Left hindlimb (tissue), 1 donor: Measurements from ENCODE around the gene RAB3D.
"Not testable (repeated sequence)": the region's sequence is repeated elsewhere in the genome, so short reads cannot be mapped to it uniquely, and the experiment has no call there.

Experiments
- DNase-seq: peaks from one replicate; pipeline ENCODE4 v3.0.0-alpha.2; 2018

The RAB3D gene, protein sequence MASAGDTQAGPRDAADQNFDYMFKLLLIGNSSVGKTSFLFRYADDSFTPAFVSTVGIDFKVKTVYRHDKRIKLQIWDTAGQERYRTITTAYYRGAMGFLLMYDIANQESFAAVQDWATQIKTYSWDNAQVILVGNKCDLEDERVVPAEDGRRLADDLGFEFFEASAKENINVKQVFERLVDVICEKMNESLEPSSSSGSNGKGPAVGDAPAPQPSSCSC

DNA sequence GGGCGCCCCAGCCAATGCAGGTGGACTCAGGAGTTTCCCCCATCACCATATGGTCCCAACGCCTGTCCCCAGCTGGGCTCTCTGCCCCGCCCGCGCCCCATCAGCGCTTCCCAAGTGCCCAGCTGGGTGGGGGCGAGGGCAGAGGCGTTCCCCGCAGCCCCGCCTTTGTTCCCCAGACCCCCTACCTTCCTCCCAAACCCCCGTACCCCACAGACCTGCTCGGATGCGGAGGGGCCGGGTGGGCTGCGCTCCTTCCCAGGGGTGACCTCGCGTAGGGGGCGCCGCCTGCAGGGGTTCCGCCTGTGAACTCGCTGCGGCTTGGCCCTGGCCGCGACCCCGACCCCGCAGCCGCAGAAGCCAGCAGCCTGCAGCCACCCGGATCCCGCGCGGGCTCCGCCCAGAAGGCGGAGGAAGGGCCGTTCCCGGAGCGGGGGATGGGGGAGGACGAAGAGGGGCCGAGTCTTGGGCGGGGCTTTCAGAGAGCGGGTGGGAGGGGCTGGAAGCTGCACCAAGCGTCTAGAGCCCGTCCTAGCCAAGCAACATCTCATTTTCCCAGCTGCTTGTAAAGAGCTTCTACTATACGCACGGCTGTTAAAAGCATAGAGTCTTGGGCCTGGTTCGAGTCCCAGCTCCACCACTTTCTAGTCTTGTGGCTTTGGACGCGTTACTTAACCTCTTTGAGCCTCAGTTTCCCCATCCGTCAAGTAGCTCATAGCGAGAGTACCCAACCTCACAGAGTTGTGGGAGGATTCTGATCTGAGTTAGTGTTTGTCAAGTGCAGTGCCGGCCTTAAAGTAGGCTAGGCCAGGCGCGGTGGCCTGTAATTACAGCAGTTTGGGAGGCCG lies at the start of gene RAB3D:
Gene RAB3D (minus strand): TSS at position 404 of the 845 bp plus-strand sequence. CDS start 2,258 bp downstream, outside the sequence.
- DNase-seq = peak; percentile 96

DNA sequence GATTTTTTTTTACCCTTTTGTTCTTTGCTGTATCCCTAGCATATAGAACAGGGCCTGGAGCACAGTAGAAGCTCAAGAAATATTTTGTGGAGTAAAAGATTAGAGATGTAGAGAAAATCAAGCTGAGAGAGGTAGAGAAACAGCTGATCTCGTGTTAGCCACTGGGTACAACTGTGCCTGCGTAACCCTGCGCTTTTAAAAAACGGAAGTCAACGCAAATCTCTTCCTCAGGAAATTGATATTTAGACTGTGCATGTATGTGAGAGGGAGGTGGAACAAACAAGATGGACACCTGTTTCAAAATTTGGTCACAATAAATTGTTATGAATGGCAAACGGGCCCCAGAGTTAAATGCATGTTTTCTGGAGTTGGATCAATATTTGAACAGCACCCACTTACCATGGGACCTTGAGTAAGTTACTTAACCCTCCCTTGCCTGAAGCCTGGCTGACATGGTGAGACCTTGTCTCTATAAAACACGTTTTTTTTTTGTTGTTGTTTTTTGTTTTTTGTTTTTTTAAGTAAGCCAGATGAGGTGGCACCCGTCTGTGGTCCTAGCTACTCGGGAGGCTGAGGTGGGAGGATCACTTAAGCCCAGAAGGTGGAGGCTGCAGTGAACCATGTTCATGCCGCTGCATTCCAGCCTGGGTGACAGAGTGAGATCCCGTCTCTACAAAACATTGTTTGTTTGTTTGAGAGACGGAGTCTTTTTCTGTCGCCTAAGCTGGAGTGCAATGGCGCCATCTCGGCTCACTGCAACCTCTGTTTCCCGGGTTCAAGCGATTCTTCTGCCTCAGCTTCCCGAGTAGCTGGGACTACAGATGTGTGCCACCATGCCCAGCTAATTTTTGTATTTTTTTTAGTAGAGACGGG lies 47.9 kb upstream of the RAB3D start:
- no peak for DNase-seq

DNA sequence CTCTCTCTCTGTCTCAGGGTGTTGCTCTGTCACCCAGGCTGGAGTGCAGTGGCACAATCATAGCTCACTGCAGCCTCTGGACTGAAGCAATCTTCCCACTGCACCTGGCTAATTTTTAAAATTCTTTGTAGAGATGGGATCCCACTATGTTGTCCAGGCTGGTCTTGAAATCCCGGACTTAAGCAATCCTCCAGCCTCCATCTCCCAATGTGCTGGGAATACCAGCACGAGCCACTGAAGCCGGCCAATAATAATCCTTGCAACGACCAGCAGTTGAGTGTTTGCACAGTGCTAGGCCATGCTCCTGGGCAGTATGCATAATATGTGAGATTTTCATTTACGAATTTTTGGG lies 45.3 kb upstream of the RAB3D start:
- DNase-seq = no peak

DNA sequence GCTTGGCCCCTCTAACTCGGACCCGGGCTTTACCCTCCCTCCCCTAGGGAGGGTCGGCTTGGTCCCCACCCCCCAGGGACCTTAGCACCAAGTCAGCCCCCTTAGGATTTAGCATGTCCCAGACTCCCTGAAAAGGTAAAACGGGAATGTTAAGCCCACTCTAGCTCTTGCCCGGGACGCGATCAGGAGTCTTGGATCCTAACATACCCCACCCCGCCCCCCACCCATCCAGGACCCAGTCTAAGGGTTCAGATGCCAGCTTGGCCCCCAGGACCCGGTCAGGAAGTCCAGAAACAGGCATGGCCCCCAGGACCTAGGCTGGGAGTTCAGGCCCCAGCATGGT lies 44.2 kb upstream of the RAB3D start:
- no peak for DNase-seq

DNA sequence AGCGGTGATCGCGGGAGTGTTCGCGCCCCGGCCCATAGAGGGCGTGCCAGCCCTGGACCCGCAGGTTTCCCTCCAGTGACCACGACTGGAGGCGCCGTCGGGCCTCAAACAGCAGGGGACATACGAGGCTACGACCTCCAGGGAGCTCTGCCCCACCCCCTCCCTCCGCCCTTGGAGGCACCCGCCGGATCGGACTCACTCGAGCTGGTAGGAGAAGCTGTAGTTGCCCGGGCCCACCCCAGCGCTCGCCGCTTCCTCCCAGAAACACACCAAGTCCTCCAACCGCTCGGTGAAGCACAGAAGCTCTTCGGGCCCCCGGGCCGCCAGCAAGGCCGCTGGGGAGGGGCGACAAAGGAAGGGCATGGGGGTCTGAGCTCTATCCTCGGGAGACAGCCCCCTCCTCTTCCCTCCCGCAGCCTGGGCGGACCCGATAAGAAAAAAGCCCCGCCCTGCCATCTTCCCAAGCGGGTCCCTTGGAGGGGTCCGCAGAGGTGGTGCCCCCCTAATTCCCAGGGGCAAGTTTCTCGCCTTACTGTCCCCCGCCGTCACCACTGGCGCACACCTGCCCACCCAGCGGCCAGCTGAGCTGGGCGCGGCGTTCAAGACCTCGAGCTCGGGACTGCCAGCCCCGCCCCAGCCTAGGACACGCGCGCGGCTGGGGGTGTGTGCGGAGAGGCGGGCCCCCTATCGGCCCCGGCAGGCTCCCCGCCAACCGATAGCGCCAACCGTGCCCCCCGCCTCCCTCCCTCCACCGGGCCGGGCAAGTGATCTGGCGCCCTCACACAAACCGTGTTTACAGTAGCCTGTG lies 43.6 kb upstream of the RAB3D start:
- no peak for DNase-seq

DNA sequence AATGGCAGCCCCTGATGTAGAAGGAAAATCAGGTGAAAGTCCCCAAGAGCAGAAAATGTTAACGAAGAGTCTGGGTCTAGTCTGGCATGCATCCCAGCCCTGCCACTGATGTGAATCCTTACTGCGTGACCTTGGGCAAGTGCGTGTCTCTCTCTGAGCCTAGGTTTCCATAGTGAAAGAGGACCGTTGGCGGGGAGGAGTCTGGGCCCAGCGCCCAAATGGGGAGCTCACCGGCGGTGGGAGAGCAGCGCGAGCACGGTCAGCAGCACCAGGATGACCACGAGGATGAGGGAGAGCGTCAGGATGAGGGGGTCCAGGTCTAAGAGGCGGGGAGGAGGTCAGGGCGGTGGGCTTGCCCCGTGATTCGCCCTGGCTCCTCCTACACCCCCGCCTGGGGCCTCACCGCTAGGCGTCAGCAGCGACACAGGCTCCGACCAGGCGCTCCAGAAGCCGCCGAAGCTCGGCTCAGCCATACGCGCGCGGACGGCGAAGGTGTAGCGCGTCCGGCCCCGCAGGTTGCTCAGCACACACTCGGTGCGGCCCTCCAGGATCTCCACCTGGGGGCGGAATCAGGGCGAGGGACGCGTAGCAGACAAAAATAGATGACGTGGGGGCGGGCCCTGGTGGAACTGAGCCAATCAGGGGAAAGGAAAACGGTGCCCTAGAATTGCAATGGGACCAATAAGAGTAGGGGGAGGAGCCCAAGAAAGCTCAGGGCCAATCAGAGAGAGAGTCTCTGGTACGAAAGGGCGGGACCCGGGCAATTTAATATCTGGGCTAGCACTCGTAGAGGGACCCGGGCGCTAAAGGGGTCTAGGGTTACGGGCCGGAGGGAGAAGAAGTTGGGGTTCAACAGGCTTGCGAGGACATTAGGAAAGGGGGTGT lies 41.4 kb upstream of the RAB3D start:
- peak; percentile 96 for DNase-seq

DNA sequence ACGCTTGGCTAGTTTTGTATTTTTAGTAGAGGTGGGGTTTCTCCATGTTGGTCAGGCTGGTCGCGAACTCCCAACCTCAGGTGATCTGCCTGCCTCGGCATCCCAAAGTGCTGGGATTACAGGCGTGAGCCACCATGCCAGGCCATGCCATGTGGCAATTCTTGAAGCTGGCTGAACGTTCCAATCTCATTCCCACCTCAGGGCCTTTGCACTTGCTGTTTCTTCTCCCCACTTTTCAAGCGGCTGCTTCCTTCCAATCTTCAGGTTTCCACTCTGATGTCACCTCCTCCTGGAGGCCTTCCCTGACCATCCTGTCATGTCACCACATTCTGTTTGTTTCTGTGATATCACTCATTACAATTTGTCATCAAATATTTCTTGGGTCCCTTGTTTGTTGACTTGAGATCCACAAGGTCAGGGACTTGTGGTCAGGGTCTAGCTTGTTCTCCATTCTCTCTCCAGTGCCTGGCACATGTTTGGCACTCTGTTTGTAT lies 40.4 kb upstream of the RAB3D start:
- no peak for DNase-seq

DNA sequence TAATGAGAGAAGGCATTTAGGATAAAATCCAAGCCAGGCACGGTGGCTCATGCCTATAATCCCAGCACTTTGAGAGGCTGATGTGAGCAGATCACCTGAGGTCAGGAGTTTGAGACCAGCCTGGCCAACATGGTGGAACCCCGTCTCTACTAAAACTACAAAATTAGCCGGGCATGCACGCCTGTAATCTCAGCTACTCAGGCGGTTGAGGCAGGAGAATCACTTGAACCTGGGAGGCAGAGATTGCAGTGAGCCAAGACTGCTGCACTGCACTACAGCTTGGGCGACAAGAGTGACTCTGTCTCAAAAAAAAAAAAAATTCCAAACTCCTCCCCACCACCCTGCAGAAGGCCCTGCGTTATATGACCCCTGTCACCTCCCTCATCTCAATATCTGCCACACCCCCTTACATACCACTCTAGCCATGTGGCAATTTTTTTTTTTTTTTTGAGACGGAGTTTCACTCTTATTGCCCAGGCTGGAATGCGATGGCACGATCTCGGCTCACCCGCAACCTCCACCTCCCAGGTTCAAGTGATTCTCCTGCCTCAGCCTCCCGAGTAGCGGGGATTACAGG lies 39.9 kb upstream of the RAB3D start:
- DNase-seq = not testable (repeated sequence)

DNA sequence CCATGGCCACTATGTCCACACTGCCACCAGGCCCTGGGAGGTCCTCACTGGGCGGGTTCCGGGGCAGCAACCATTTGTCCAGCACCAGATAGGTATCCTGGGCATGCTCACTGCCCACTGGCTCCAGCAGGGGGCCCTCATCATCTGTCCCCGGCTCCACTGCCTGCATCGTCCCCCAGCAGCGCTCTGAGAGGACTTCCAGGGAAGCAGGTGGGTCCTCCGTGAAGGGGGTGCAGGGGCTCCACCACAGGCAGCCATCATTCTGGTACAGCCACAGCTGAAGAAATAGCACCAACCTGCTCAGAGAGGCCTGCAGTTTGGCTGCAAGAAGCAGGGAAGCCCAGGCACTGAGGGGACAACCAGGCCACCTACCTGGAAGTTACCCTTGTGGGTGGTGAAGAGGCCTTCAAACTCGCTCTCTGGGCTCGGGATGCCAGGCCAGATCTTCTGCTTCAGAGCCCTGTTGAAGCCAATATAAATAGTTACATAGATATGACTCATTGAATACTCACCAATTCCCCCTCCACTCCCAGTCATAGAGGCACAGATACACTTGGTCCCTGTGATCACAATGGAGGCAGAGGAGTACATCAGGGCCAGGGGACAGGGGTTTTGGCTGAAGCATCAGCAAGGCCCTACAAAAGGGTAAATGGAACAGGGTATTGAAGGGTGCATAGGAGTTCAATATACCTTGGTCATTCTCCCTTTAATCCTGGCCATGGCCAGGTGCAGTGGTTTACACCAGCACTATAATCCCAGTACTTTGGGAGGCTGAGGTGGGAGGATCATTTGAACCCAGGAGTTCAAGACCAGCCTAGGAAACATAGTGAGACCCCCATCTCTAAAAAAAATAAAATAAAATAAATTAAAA lies 39.1 kb upstream of the RAB3D start:
- DNase-seq = peak; percentile 36

DNA sequence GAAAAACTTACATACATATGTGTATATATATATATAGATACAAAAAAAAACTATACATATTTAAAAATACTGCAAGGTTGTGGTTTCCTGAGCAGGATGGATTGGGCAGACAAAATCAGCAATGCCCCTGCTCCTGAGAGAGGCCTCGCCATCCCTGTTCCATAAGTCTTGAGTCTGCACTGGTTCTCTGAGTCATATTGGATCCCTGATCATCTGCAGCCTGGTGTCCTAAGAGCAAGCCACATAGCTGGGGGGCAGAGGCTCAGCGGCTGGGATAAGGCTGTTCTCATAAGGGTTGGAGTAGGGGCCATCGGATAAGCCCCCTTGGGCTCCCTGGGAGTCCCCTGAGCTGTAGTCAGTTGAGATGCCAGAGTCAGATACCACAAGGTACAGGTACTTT lies 38.3 kb upstream of the RAB3D start:
- DNase-seq = no peak

DNA sequence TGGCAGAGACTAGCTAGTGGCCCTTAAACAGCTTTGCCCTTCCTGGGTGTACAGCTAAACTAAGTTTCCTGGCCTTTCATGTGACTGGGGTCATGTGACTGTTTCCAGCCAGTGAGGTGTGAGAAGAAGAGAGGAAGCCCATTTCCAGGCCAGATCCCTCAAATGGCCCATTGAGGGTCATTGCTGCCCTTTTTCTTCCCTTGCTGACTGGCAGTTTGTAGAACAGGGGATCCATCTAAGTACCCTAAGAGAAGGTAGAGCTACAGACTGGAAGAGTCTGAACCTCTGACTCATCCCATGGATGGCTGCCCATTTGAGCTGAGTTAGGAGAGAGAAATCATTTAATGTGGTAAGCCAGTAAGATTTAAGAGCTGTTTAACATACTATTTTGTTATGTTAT lies 37.8 kb upstream of the RAB3D start:
- no peak for DNase-seq

DNA sequence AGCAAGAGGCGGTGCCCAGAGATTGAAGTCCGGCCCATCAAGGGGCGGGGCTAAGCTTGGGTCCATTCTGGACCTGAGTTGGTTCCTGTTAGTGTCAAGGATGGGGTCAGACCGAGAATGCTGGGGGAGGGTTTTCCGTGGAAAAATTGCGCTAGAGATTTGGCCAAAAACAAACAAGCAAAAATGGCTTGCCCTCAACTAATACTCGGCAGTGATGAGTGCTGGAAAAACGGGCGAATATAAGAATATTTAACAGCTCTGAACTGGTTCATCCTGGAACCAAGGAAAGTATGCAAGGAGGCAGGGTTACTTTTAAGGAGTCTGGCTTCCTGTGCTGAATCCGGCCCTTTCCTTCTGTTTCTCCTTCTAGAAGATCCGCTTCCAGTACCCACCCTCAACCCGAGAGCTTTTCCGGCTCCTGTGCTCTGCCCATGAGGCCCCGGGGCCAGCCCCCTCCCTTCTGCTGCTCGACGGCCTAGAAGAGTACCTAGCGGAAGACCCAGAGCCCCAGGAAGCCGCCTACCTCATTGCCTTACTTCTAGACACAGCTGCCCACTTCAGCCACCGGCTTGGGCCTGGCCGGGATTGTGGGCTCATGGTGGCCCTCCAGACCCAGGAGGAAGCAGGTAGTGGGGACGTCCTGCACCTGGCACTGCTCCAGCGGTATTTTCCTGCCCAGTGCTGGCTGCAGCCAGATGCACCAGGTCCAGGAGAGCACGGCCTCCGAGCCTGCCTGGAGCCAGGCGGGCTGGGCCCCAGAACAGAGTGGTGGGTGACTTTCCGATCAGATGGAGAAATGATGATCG lies 35.9 kb upstream of the RAB3D start:
- no peak for DNase-seq

DNA sequence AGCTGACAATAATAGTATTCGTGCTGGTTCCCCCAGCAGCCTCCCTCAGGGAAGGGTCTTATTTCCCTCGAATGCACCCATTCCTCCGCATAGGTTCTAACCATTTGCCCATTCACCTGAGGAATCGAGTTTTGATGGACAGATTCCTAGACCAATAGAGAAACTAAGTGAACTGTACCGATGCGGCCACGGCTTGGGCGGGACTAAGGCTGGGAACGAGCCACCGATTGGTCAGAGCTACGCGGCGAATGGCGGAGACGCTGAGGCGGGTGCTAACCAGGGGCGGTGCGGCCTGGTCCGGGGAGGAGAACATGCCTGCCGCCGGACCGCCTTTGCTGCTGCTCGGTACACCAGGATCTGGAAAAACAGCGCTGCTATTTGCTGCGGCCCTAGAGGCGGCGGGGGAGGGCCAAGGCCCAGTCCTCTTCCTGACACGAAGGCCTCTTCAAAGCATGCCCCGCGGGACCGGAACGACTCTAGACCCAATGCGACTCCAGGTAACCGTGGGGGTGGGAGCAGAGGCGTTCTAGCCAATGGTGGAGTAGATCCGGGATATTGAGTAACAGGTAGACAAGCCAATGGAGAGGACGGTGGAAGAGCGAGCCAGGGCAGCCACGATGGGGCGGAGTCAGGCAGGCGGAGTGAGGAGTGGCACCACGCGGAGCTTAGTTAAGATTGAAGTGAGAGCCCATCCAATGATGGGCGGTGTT lies 35.1 kb upstream of the RAB3D start, which contains the start of gene SWSAP1:
Gene SWSAP1 (plus strand): TSS at position 234 of the 710 bp plus-strand sequence. CDS start 15 bp downstream, at position 249.
- DNase-seq = peak; percentile 99

DNA sequence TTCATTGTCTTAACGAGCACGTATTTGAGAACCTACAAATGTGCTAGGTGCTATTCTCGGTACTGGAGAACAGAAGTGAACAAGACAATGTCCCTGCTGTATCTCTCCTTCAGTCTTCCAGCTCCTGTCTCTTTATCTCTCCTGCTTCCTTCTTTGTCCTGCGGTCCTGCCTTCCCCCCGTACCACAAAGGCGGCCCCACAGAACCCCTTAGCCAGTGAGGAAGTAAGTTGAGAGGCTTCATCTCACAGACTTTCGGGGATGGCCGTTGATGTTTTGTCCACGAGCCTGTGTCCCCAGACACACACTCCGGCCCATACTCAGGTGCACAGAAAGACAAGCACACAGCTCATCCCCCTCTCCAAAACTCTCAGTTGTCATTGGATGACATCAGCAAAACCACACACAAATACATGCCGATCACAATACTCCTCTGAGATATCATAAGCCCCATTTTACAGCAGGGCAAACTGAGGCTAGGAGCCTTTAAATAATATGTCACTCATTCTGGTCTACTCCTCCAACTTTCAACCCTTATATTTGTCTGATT lies 34.5 kb upstream of the RAB3D start:
- DNase-seq = no peak

DNA sequence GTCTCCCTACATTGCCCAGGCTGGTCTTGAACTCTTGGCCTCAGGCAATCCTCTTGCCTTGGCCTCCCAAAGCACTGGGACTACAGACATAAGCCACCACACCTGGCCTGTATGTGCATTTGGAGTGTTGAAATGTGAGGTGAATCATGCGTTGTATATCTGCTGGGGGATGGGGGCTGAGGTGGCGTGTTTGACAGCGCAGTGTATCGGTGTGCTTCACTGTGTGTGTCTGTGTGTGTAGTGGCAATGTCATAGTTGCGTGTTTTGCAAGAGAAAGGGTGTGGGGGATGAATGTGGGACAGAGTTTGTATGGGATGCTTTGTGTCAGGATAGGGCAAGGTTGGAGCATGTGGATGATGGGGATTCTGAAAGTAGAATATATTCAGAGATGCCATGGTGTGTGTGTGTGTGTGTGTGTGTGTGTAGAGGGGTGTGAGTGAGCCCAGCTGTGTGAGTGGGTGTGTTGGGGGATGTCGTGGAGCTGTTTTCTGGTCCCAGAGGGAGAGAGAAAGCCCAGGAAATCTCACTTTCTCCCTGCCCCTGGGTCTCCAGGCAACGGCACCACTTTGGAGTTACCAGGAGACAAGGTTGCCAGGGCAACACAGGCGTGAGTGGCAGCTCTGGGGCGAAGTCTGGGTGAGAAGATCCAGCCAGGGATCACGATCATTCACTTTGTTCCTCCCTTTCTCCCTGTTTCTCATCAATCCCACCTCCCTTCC lies 33.9 kb upstream of the RAB3D start:
- no peak for DNase-seq

DNA sequence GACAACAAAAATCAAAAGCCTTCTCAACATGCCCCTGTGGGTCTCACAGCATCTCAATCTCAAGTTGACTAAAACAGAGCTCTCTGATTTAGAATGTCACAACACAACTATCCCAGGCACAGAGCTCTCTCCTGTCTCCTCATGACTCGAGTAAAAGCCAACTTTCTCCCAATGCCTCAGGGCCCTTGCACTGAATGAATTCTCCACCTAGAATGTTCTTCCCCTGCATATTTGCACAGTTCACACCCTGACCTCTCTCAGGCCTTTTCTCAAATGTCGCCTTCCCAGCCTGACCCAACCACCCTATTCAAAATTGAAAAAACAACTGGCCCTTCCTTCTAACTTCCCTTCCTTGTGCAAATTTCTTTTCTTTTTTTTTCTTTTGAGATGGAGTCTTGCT lies 31.3 kb upstream of the RAB3D start:
- no peak for DNase-seq

DNA sequence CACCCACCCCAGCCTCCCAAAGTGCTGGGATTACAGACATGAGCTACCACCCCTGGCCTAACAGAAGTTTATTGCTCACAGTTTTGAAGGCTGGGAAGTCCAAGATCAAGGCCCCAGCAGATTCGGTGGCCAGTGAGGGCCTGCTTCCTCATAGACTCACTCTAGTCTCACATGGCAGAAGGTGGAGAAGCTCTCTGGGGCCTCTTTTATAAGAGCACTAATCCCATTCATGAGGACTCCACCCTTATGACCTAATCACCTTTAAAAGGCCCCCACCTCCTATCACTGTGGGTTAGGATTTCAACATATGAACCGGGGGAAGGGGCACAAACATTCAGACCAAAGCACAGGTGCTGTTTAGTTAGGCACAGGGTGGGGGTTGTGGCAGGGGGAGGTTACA lies 28.1 kb upstream of the RAB3D start:
- DNase-seq = no peak
